ENCODE results near the gene RSPH1.

GRCh38 chr21:42448686-42449085, 47.3 kb downstream of the RSPH1 start:
- TF ChIP-seq, protein P1, sequence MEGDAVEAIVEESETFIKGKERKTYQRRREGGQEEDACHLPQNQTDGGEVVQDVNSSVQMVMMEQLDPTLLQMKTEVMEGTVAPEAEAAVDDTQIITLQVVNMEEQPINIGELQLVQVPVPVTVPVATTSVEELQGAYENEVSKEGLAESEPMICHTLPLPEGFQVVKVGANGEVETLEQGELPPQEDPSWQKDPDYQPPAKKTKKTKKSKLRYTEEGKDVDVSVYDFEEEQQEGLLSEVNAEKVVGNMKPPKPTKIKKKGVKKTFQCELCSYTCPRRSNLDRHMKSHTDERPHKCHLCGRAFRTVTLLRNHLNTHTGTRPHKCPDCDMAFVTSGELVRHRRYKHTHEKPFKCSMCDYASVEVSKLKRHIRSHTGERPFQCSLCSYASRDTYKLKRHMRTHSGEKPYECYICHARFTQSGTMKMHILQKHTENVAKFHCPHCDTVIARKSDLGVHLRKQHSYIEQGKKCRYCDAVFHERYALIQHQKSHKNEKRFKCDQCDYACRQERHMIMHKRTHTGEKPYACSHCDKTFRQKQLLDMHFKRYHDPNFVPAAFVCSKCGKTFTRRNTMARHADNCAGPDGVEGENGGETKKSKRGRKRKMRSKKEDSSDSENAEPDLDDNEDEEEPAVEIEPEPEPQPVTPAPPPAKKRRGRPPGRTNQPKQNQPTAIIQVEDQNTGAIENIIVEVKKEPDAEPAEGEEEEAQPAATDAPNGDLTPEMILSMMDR (IDR thresholded peaks at IDR 0.05): no peak
- TF ChIP-seq POLR2A (IDR thresholded peaks at IDR 0.05) (no peak), EP300 (IDR thresholded peaks at IDR 0.05) (no peak)
